B cell (primary cell): ENCODE measurements around the gene CRAMP1. TPM values are rescaled to one million over a fixed set of nuclear protein-coding genes. Genes with fewer than 3 reads are reported as not detected.

Source experiments
- ATAC-seq: fragments of 200-7000 bp; cut with Tn5 transposase; one replicate; pipeline ENCODE4 v1.10.0; 2021; ENCODE audit warnings: low read depth, mild to moderate bottlenecking, moderate number of reproducible peaks, moderate library complexity
- CTCF ChIA-PET: fragments of 350-600 bp; sonication (Branson Sonifier 250); formaldehyde crosslinking; loops from one replicate; lab custom pipeline; 2021; ENCODE audit warnings: antibody characterized with exemption, inconsistent platforms; lab: Charles Lee
- POLR2A ChIA-PET: fragments of 350-600 bp; sonication (Branson Sonifier 250); formaldehyde crosslinking; loops from one replicate; lab custom pipeline; 2021; ENCODE audit warnings: antibody characterized with exemption; lab: Charles Lee
- DNase-seq: peaks from one replicate; pipeline ENCODE4 v3.0.0; 2013
- H2AFZ ChIP-seq: 2 replicates; pipeline ENCODE4 v1.6.1; 2012; ENCODE audit warnings: mild to moderate bottlenecking, low read depth, low read length; ENCODE audit not compliant: insufficient read depth, poor library complexity, severe bottlenecking
- H3K27ac ChIP-seq, 2 donors: 1 replicate in 1 of 2; 2 replicates in 1 of 2; pipeline ENCODE4 v1.5.1; 2012 to 2013; ENCODE audit warnings: low read length in 2 of 2, mild to moderate bottlenecking in 2 of 2, moderate library complexity in 1 of 2
- H3K27me3 ChIP-seq, 4 experiments: fragments of 200-600 bp in 1 of 4; sonication (generic) in 1 of 4; replicated peaks in 1 of 4; 1 replicate in 2 of 4; 2 replicates in 2 of 4; pipeline versions ENCODE4 v1.6.1 to v1.7.0; 2013 to 2016; ENCODE audit warnings: low read length in 3 of 4, mild to moderate bottlenecking in 2 of 4, mixed read lengths in 1 of 4, moderate library complexity in 1 of 4; ENCODE audit not compliant: insufficient read depth in 4 of 4, control insufficient read depth in 3 of 4; ENCODE audit errors: control extremely low read depth in 1 of 4
- H3K36me3 ChIP-seq, 2 experiments: replicated peaks in 1 of 2; 1 replicate in 1 of 2; 2 replicates in 1 of 2; pipeline versions ENCODE4 v1.6.1 to v1.7.1; 2013; ENCODE audit warnings: low read length in 1 of 2; ENCODE audit not compliant: insufficient read depth in 2 of 2, control insufficient read depth in 1 of 2; ENCODE audit errors: control extremely low read depth in 1 of 2, extremely low read depth in 1 of 2
- H3K4me1 ChIP-seq, 2 donors: fragments of 200-600 bp in 1 of 2; sonication (generic) in 1 of 2; 1 replicate in 1 of 2; 2 replicates in 1 of 2; pipeline versions ENCODE4 v1.5.1 to v1.6.1; 2013 to 2017; ENCODE audit warnings: low read length in 2 of 2; ENCODE audit not compliant: control insufficient read depth in 2 of 2, insufficient read depth in 2 of 2
- H3K4me2 ChIP-seq: replicated peaks from 2 replicates; pipeline ENCODE3; 2012; ENCODE audit warnings: mild to moderate bottlenecking, low read depth, low read length; ENCODE audit not compliant: poor library complexity, severe bottlenecking
- H3K4me3 ChIP-seq, 5 experiments: fragments of 200-600 bp in 1 of 5; sonication (generic) in 1 of 5; 1 replicate in 3 of 5; 2 replicates in 2 of 5; pipeline versions ENCODE4 v1.5.1 to v1.7.0; 2011 to 2016; ENCODE audit warnings: low read length in 4 of 5, mild to moderate bottlenecking in 4 of 5, low read depth in 2 of 5, control low read depth in 1 of 5, moderate library complexity in 1 of 5; ENCODE audit not compliant: insufficient read depth in 1 of 5; ENCODE audit errors: control extremely low read depth in 1 of 5, extremely low read depth in 1 of 5
- H3K79me2 ChIP-seq: fragments of 200-600 bp; sonication (generic); one replicate; pipeline ENCODE4 v1.6.0; 2016; ENCODE audit warnings: low read length; ENCODE audit not compliant: control insufficient read depth, insufficient read depth
- H3K9ac ChIP-seq: fragments of 200-600 bp; sonication (generic); 2 replicates; pipeline ENCODE4 v1.6.1; 2017; ENCODE audit warnings: mild to moderate bottlenecking, low read length, moderate library complexity
- H3K9me3 ChIP-seq, 3 donors: one replicate each; pipeline versions ENCODE4 v1.6.1 to v1.7.1; 2013; ENCODE audit warnings: low read length in 2 of 3; ENCODE audit not compliant: control insufficient read depth in 2 of 3, insufficient read depth in 1 of 3; ENCODE audit errors: control extremely low read depth in 1 of 3
- H4K20me1 ChIP-seq: 2 replicates; pipeline ENCODE4 v1.6.0; 2012; ENCODE audit warnings: mild to moderate bottlenecking, low read length; ENCODE audit not compliant: insufficient read depth, control insufficient read depth, poor library complexity, severe bottlenecking
- H3K27ac Mint-ChIP-seq: one replicate; pipeline ENCODE4 v1.8.0; 2021; ENCODE audit warnings: mixed read lengths
- H3K27me3 Mint-ChIP-seq: one replicate; pipeline ENCODE4 v1.8.0; 2021; ENCODE audit warnings: mixed read lengths
- H3K4me1 Mint-ChIP-seq: one replicate; pipeline ENCODE4 v1.8.0; 2021; ENCODE audit warnings: mixed read lengths
- H3K4me3 Mint-ChIP-seq: one replicate; pipeline ENCODE4 v1.8.0; 2021; ENCODE audit warnings: mixed read lengths
- H3K9me3 Mint-ChIP-seq: one replicate; pipeline ENCODE4 v1.8.0; 2022; ENCODE audit warnings: mixed read lengths; ENCODE audit not compliant: insufficient read depth
- CTCF ChIP-seq: fragments of 200-600 bp; IDR thresholded peaks from one replicate; pipeline ENCODE4 v1.8.0; 2022; ENCODE audit warnings: antibody characterized with exemption, mild to moderate bottlenecking
- EZH2 ChIP-seq: IDR thresholded peaks from 2 replicates; pipeline ENCODE4 v1.6.1; 2012; ENCODE audit warnings: borderline replicate concordance, low read depth, mild to moderate bottlenecking, moderate library complexity, low read length; ENCODE audit not compliant: insufficient read depth, poor library complexity, severe bottlenecking
- WGBS: methylation state at CpG from one replicate; pipeline ENCODE4 v1.1.5; 2013; ENCODE audit warnings: missing lambda C conversion rate; ENCODE audit not compliant: insufficient coverage; 5-methylcytosine and 5-hydroxymethylcytosine counted together
- intact Hi-C: fragments of 100-400 bp; cut with micrococcal nuclease; formaldehyde crosslinking; loops from one replicate; pipeline ENCODE4 v1.10.0; 2022
- polyA plus RNA-seq: library from polyadenylated mRNA; depleted of rRNA; stranded (reverse); fragments of >200 nt; gene quantifications from 2 replicates; pipeline ENCODE4 v1.2.3, GENCODE V29; 2012
- total RNA-seq, 2 donors: library from RNA; stranded (reverse); fragments of 120-200 nt in 1 of 2; gene quantifications; 1 replicate in 1 of 2; 2 replicates in 1 of 2; pipeline versions ENCODE4 v1.2.3 to v1.2.4, GENCODE V29; 2013 to 2022

The CRAMP1 gene
- total and polyA plus RNA-seq, 2 donors (not counting 1 experiment from before 2014, with no cell fraction given) = 21.0 to 33.9 TPM

DNA sequence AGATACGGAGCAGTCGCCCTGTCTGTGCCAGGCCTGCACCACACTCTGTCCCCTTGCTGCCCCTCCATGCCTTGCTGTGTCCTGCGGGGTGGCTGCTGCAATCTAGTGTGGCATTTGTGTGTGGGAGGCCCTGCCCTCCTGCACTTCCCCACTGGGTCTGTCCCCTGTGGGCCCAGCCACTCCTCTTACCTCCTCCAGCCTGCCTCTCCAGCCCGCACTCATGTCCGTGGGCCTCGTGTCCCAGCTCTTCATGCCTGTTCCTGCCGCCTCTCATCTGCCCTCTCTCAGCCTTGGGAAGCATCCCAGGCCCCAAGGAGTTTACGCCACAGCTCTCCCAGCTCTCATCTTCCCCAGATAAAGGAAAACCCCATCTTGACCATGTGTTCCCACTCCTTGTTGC is 26.6 kb downstream of the CRAMP1 start:
- Mint-ChIP-seq H3K9me3 (no peaks in the 10 kb centered on the region), H3K4me3 (no peak overlapping the region), H3K27ac (no peak overlapping the region), H3K27me3 (no peaks in the 10 kb centered on the region), H3K4me1 (no peaks in the 10 kb centered on the region)
- ChIA-PET POLR2A (no interaction called here), CTCF (no interaction called here)
- intact Hi-C loops = no loop called here
- Histone ChIP-seq H3K9me3 (no peaks in the 10 kb centered on the region), H3K4me3 (no peak overlapping the region), H3K27me3 (no peaks in the 10 kb centered on the region), H3K27ac (no peak overlapping the region), H3K9ac (no peak overlapping the region), H3K4me1 (no peaks in the 10 kb centered on the region), H3K4me2 (no peak overlapping the region), H2AFZ (no peak overlapping the region), H4K20me1 (peaks cover 17% of the 10 kb centered on the region), H3K79me2 (peaks cover 48% of the 10 kb centered on the region), H3K36me3 (peaks cover 0 to 85% of the 10 kb centered on the region in 2 experiments)
- DNase-seq (no peak), ATAC-seq (no peak)
- 96% methylated on average over 8 of the region's 8 CpGs for WGBS
- TF ChIP-seq CTCF (no peak), EZH2 (no peak)

DNA sequence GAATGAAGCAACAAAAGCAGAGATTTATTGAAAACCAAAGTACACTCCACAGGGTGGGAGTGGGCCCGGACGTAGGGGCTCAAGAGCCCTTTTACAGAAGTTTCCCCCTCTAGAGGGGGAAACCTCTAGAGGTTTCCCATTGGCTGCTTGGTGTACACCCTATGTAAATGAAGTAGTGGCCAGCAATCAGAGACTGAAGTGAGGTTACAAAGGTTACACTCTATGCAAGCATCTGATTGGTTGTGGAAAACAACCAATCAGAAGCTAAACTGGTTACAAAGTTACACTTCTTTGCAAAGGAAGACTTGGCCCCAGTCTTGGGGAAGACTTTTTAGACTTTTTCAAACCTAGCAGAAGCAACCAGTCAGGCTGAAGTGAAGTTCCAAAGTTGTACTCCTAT is 27.1 kb downstream of the CRAMP1 start:
- no peak for ATAC-seq
- H3K27me3 Mint-ChIP-seq = no peaks in the 10 kb centered on the region
- ChIA-PET POLR2A (no interaction called here), CTCF (no interaction called here)
- H3K9ac ChIP-seq = no peak overlapping the region
- no peak overlapping the region for H3K4me3 Mint-ChIP-seq
- H3K4me3 ChIP-seq = no peak overlapping the region
- H3K27ac ChIP-seq = no peak overlapping the region
- H3K4me2 ChIP-seq = no peak overlapping the region
- H4K20me1 ChIP-seq = peaks cover 17% of the 10 kb centered on the region
- peaks cover 1% of the 10 kb centered on the region for H3K4me1 Mint-ChIP-seq
- no peaks in the 10 kb centered on the region for H3K27me3 ChIP-seq
- H3K9me3 Mint-ChIP-seq = no peaks in the 10 kb centered on the region
- intact Hi-C loops = no loop called here
- H3K4me1 ChIP-seq = no peaks in the 10 kb centered on the region
- H3K27ac Mint-ChIP-seq = no peak overlapping the region
- TF ChIP-seq EZH2 (no peak), CTCF (no peak)
- peaks cover 0 to 84% of the 10 kb centered on the region in 2 experiments for H3K36me3 ChIP-seq
- no peaks in the 10 kb centered on the region for H3K9me3 ChIP-seq
- peaks cover 42% of the 10 kb centered on the region for H3K79me2 ChIP-seq
- no peak overlapping the region for H2AFZ ChIP-seq
- WGBS = 100% methylated on average over 2 of the region's 2 CpGs
- DNase-seq = no peak
